ENCODE results near the gene TTN. TPM values are rescaled to one million over a fixed set of nuclear protein-coding genes. Genes with fewer than 3 reads are reported as not detected.

The TTN gene
- total and polyA plus RNA-seq, 10 of the 15 experiments (the other 5 are each of a cell fraction or from before 2014, with no cell fraction given) = 0.15 to 9.0 (median 1.8) TPM

- TF ChIP-seq POU2F2 (IDR thresholded peaks at IDR 0.05; ENCODE audit: borderline replicate concordance, low read depth, low read length) (no peak), JUNB (IDR thresholded peaks at IDR 0.05) (no peak), TAF1 (IDR thresholded peaks at IDR 0.05; ENCODE audit: borderline replicate concordance, low read depth, low read length) (no peak), MEF2A (IDR thresholded peaks at IDR 0.05; ENCODE audit: insufficient read depth, low read depth, low read length) (no peak), CREM (IDR thresholded peaks at IDR 0.05; ENCODE audit: low read depth) (no peak), ETV6 (conservative IDR thresholded peaks at IDR 0.05 in 1 of 2, IDR thresholded peaks at IDR 0.05 in 1 of 2; ENCODE audit: borderline replicate concordance in 1 of 2, low read depth in 1 of 2) (no peak), BHLHE40 (IDR thresholded peaks at IDR 0.05; ENCODE audit: borderline replicate concordance in 1 of 2, low read depth in 2 of 2, low read length in 1 of 2) (no peak), SMC3 (IDR thresholded peaks at IDR 0.05; ENCODE audit: borderline replicate concordance, low read length) (no peak), USF2 (IDR thresholded peaks at IDR 0.05; ENCODE audit: borderline replicate concordance, low read depth, low read length) (no peak)
- H2AFZ ChIP-seq (ENCODE audit: control insufficient read depth, low read depth, low read length) = no peak overlapping the region
- DNase-seq (ENCODE audit: low read depth, low spot score) (no peak), FAIRE-seq (no peak), ATAC-seq (no peak)
- no peaks in the 10 kb centered on the region for H3K9me3 ChIP-seq (replicated peaks; ENCODE audit: control insufficient read depth, insufficient read depth, low read length)
- no peaks in the 10 kb centered on the region for H3K79me2 ChIP-seq (ENCODE audit: control insufficient read depth, insufficient read depth, low read length)
- no TSS peak for BruUV-seq (replicated peaks)
- no peak overlapping the region for H3K9ac ChIP-seq (ENCODE audit: control insufficient read depth, insufficient read depth, low read length)
- no peaks in the 10 kb centered on the region for H3K4me1 ChIP-seq (ENCODE audit: control insufficient read depth, insufficient read depth, low read length)
- ChIA-PET CTCF (interaction anchor here (1.0 kb wide), 1 partner anchor 632 kb away, joined by 3 read pairs; no protein-coding TSS in a partner anchor), RAD21 (ENCODE audit: unreplicated experiment) (no interaction called here), POLR2A (no interaction called here), SMC1A (ENCODE audit: uncharacterized antibody, unreplicated experiment) (no interaction called here)
- H3K27ac ChIP-seq (ENCODE audit: control insufficient read depth, insufficient read depth) = no peak overlapping the region
- in situ Hi-C loops (cut with MboI) (no loop called here), intact Hi-C loops (cut with micrococcal nuclease; ENCODE audit: unreplicated experiment) (no loop called here)
- H3K36me3 ChIP-seq (ENCODE audit: control insufficient read depth in 2 of 2, insufficient read depth in 2 of 2, low read length in 1 of 2) = no peaks in the 10 kb centered on the region
- H3K27me3 ChIP-seq (replicated peaks in 1 of 2; ENCODE audit: control insufficient read depth in 2 of 2, insufficient read depth in 2 of 2, low read length in 1 of 2) = no peaks in the 10 kb centered on the region
- no peak overlapping the region for H3K4me3 ChIP-seq
- 60% methylated on average over 5 of the region's 5 CpGs for WGBS (ENCODE audit: insufficient coverage, insufficient replicate concordance, low lambda C conversion rate, missing lambda C conversion rate)
- no peaks in the 10 kb centered on the region for H4K20me1 ChIP-seq (ENCODE audit: control insufficient read depth, insufficient read depth)
- H3K4me2 ChIP-seq (ENCODE audit: control insufficient read depth, insufficient read depth) = no peak overlapping the region
Observed at GRCh38 chr2:178810422-178810821, 3.2 kb upstream of the TTN start.

Data from GM12878 (cell line).